BJ (cell line): ENCODE results near the gene TLL1. TPM values are rescaled to one million over a fixed set of nuclear protein-coding genes. Genes with fewer than 3 reads are reported as not detected.

Experiments
- CTCF ChIA-PET: fragments of 350-600 bp; formaldehyde crosslinking; extraction: SDS; loops from one replicate; lab custom pipeline; 2021; ENCODE audit warnings: antibody characterized with exemption, inconsistent platforms; lab: Yijun Ruan, JAX
- POLR2A ChIA-PET: fragments of 300-600 bp; sonication (Branson Sonifier 250); formaldehyde crosslinking; extraction: SDS; loops from one replicate; lab custom pipeline; 2021; ENCODE audit warnings: antibody characterized with exemption; lab: Charles Lee
- DNase-seq: peaks from one replicate; pipeline ENCODE4 v3.0.0-alpha.2; 2011; ENCODE audit warnings: low read depth
- H3K27me3 ChIP-seq: 2 replicates; pipeline ENCODE4 v1.6.0; 2011; ENCODE audit warnings: low read length; ENCODE audit not compliant: control insufficient read depth, insufficient read depth
- H3K36me3 ChIP-seq: 2 replicates; pipeline ENCODE4 v1.5.1; 2011; ENCODE audit warnings: low read length; ENCODE audit not compliant: control insufficient read depth, insufficient read depth
- H3K4me3 ChIP-seq: 2 replicates; pipeline ENCODE4 v1.5.1; 2011; ENCODE audit warnings: low read depth, mild to moderate bottlenecking, control low read depth, low read length
- CTCF ChIP-seq: IDR thresholded peaks from 2 replicates; pipeline ENCODE4 v1.5.1; 2011; ENCODE audit warnings: low read depth, mild to moderate bottlenecking, control low read depth, inconsistent platforms, low read length, moderate library complexity; ENCODE audit not compliant: insufficient read depth
- polyA plus RNA-seq: library from polyadenylated mRNA; depleted of rRNA; stranded (reverse); fragments of >200 nt; gene quantifications from 2 replicates; pipeline ENCODE4 v1.2.3, GENCODE V29; 2011

Gene TLL1
- polyA plus RNA-seq, 1 experiment = 0.33 TPM

GRCh38 chr4:165855191-165855590 is 17.8 kb upstream of the TLL1 start:
- no peak for DNase-seq
- no peak for TF ChIP-seq CTCF
- ChIA-PET CTCF (no interaction called here), POLR2A (no interaction called here)
- Histone ChIP-seq H3K4me3 (no peak overlapping the region), H3K36me3 (no peaks in the 10 kb centered on the region), H3K27me3 (no peaks in the 10 kb centered on the region)

DNA sequence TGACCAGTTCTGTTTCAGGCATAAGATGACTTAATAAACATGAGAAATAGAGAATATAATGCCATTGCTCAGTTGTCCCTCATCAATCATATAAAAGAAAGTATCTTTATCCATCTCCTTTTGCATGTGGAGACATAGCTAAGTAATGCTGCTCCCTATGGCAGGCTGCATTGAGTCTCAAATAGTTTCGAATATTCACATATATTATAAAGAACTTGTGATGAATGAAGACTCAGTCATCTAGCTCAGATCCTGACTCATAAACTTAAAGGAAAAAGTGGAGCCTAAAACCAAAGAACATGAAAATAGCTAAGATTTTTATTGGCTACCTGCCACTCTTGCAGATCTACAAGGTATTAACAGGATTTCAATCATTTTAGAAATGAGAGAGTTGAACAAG is 11.7 kb upstream of the TLL1 start:
- POLR2A ChIA-PET = no interaction called here
- no peaks in the 10 kb centered on the region for H3K36me3 ChIP-seq
- no peak overlapping the region for H3K4me3 ChIP-seq
- CTCF ChIA-PET = no interaction called here
- no peak for DNase-seq
- TF ChIP-seq CTCF = no peak
- no peaks in the 10 kb centered on the region for H3K27me3 ChIP-seq

- ChIA-PET POLR2A (no interaction called here), CTCF (interaction anchor here (1.1 kb wide), 1 partner anchor 227 kb away, joined by 4 read pairs; no protein-coding TSS in a partner anchor)
- DNase-seq = no peak
- Histone ChIP-seq H3K27me3 (peaks cover 1% of the 10 kb centered on the region; the same call in 1 of the 2 replicates), H3K36me3 (no peaks in the 10 kb centered on the region), H3K4me3 (no peak overlapping the region)
- no peak; the same call in 1 of the 2 replicates for TF ChIP-seq CTCF
These were observed 8.8 kb upstream of the TLL1 start for GRCh38 chr4:165864271-165864670.

DNA sequence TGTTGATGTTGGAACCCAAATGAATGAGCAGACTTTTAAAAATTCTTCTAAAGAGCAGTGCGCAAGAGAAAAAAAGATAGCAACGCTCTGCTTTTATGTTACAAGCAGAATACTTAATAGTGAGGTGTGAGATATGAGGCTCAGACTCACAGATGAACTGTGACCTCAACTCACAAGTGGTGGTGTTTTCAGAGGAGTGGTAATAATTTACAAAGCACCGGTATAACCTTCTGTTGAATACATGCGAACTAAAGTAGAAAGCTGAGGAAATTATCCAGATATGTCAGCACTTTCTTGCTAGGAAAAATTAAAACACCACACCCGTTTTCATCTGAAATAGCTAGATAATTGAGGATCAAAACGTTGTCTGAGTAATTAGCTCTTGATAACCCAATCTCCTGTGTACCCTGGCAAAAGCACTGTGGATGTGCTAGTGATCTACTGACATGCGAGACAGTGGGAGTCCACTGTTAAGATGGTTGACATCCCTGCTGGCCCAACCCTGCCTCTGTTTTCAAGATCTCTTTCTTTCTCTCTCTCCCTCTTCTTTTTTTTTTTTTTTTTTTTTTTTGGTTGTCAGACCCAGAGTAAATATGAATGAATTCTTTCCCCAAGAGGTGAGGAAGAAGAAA is 6.9 kb upstream of the TLL1 start:
- ChIA-PET CTCF (no interaction called here), POLR2A (no interaction called here)
- Histone ChIP-seq H3K36me3 (no peaks in the 10 kb centered on the region), H3K4me3 (no peak overlapping the region), H3K27me3 (peaks cover 3% of the 10 kb centered on the region)
- no peak for TF ChIP-seq CTCF
- DNase-seq = no peak

DNA sequence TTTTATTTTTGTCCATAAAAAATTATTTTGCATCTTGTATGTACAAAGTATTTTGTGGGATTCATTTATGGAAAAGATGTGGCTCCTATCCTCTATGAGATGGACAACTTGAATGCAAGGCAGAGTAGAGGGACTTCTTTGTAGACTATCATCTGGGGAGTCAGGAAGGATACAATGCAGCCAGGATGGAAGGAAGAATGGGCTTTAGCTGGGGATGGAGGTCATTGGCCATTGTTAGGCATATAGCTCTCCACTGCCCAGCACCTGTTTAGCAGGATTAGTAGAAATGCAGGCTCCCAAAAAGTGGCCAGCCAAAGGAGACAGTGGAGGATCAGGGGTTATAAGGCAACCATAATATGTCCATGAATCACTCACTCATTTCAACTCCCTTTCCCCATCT is 5.1 kb upstream of the TLL1 start:
- no peak overlapping the region for H3K4me3 ChIP-seq
- no peaks in the 10 kb centered on the region for H3K36me3 ChIP-seq
- no peak for TF ChIP-seq CTCF
- peaks cover 11% of the 10 kb centered on the region for H3K27me3 ChIP-seq
- ChIA-PET POLR2A (no interaction called here), CTCF (no interaction called here)
- no peak for DNase-seq
